ENCODE results near the gene SYNJ2.

Gene SYNJ2

DNA sequence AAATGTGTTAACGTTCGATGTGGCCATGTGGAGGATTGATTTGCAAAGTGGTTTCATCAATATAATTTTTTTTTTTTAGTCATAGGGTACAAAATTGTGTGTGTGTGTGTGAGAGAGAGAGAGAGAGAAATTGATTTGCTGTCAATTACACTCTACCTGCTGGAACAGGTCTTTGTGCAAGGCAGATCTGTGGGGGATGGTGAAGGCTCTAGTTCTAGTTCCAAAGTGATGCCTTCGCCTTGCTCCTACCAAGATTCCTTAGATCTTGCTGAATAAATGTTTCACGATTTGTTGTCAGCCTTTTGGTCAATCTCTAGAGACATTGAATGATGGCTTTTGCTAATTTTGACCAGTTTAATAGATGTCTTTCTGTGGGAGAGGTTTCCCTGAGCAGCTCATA, 121.6 kb downstream of the SYNJ2 start:
- TF ChIP-seq POLR2A (IDR thresholded peaks at IDR 0.05; ENCODE audit: extremely low read depth, insufficient read length): no peak
- no peak for DNase-seq (ENCODE audit: low read depth)
- no peak overlapping the region for H3K4me3 ChIP-seq (ENCODE audit: low read depth, low read length)

DNA sequence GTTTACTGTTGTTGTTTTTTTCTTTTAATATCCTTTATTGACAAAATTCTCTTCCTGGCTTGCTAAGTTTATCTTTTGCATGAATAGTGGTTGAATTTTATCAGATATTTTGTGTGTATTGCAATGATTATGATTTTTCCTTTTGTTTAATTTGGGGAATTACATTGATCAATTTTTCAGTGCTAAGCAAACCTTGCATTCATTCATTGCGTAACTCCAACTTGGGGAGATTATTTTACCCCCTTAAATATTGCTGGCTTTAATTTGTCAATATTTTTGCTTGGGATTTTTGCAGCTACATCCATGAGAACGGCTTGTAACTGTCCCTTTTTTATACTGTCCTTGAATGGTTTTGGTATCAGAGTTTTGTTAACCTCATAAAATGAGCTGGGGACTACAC, 123.0 kb downstream of the SYNJ2 start:
- TF ChIP-seq POLR2A (IDR thresholded peaks at IDR 0.05; ENCODE audit: extremely low read depth, insufficient read length): no peak
- TF ChIP-seq, protein P1, sequence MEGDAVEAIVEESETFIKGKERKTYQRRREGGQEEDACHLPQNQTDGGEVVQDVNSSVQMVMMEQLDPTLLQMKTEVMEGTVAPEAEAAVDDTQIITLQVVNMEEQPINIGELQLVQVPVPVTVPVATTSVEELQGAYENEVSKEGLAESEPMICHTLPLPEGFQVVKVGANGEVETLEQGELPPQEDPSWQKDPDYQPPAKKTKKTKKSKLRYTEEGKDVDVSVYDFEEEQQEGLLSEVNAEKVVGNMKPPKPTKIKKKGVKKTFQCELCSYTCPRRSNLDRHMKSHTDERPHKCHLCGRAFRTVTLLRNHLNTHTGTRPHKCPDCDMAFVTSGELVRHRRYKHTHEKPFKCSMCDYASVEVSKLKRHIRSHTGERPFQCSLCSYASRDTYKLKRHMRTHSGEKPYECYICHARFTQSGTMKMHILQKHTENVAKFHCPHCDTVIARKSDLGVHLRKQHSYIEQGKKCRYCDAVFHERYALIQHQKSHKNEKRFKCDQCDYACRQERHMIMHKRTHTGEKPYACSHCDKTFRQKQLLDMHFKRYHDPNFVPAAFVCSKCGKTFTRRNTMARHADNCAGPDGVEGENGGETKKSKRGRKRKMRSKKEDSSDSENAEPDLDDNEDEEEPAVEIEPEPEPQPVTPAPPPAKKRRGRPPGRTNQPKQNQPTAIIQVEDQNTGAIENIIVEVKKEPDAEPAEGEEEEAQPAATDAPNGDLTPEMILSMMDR (IDR thresholded peaks at IDR 0.05; ENCODE audit: low read depth, low read length): no peak
- no peak for TF ChIP-seq MYC (IDR thresholded peaks at IDR 0.05; ENCODE audit: low read depth, low read length)
- TF ChIP-seq, protein P2, sequence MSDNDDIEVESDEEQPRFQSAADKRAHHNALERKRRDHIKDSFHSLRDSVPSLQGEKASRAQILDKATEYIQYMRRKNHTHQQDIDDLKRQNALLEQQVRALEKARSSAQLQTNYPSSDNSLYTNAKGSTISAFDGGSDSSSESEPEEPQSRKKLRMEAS (IDR thresholded peaks at IDR 0.05; ENCODE audit: low read depth, low read length): no peak
- DNase-seq (ENCODE audit: low read depth): no peak
- H3K4me3 ChIP-seq (ENCODE audit: low read depth, low read length): no peak overlapping the region

DNA sequence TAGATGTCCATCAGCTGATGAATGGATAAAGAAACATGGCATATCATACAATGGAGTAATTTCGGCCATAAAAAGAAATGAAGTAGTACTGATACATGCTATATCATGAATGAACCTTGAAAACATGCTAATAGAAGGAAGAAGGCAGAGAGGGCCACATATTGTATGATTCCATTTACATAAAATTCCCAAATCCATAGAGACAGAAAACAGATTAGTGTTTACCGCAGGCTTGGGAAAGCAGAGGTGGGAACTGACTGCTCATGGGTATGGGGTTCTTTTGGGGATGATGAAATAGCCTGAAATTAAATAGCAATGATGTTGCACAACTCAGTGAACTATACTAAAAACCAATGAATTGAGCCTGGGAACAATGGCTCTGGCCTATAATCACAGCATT, 128.1 kb downstream of the SYNJ2 start:
- peak; percentile 25 for DNase-seq (ENCODE audit: low read depth)
- no peak for TF ChIP-seq POLR2A (IDR thresholded peaks at IDR 0.05; ENCODE audit: extremely low read depth, insufficient read length)
- TF ChIP-seq, protein P2 (IDR thresholded peaks at IDR 0.05; ENCODE audit: low read depth, low read length): no peak
- TF ChIP-seq, protein P1 (IDR thresholded peaks at IDR 0.05; ENCODE audit: low read depth, low read length): no peak
- no peak for TF ChIP-seq MYC (IDR thresholded peaks at IDR 0.05; ENCODE audit: low read depth, low read length)

DNA sequence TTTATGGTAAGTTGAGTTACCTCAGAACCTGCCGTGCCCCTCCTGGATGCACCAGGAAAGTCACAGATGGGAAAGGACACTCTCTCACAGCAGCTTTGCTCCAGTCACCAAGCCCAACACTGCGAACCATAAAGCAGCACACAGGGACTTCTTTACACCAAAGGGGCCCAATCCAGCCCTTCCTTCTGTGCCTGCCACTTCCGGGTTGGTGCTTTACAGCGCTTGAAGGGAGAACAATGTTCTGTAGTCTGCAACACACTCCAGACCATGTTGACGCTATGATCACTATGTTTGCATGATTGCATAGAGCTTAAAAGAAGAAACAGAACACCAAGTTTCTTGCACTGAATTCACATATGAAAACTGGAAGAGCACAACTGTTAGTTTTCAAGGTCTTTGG, 129.3 kb downstream of the SYNJ2 start:
- H3K4me3 ChIP-seq (ENCODE audit: low read depth, low read length): no peak overlapping the region
- no peak for TF ChIP-seq POLR2A (IDR thresholded peaks at IDR 0.05; ENCODE audit: extremely low read depth, insufficient read length)
- TF ChIP-seq MYC (IDR thresholded peaks at IDR 0.05; ENCODE audit: low read depth, low read length): no peak
- TF ChIP-seq, protein P1 (IDR thresholded peaks at IDR 0.05; ENCODE audit: low read depth, low read length): no peak
- TF ChIP-seq, protein P2 (IDR thresholded peaks at IDR 0.05; ENCODE audit: low read depth, low read length): no peak
- no peak for DNase-seq (ENCODE audit: low read depth)

More for the DNA sequence above, 128.1 kb downstream of the SYNJ2 start:
- no peak overlapping the region for H3K4me3 ChIP-seq (ENCODE audit: low read depth, low read length)

DNA sequence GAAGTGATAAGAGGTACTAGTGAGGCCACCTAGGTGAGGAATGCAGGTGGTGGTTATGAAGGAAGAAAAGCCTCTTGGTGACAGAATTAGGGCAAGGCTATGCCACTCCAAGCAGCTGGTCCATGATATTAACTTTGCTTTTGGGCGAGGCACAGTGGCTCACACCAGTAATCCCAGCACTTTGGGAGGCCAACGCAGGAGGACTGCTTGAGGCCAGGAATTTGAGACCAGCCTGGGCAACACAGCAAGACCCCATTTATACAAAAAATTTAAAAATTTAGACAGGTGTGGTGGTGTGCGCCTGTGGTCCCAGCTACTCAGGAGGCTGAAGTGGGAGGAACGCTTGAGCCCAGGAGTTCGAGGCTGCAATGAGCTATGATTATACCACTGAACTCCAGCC, 130.3 kb downstream of the SYNJ2 start:
- H3K4me3 ChIP-seq (ENCODE audit: low read depth, low read length): no peak overlapping the region
- no peak for DNase-seq (ENCODE audit: low read depth)
- TF ChIP-seq POLR2A (IDR thresholded peaks at IDR 0.05; ENCODE audit: extremely low read depth, insufficient read length) (no peak), MYC (IDR thresholded peaks at IDR 0.05; ENCODE audit: low read depth, low read length) (no peak)
- TF ChIP-seq, protein P1 (IDR thresholded peaks at IDR 0.05; ENCODE audit: low read depth, low read length): no peak
- TF ChIP-seq, protein P2 (IDR thresholded peaks at IDR 0.05; ENCODE audit: low read depth, low read length): no peak

DNA sequence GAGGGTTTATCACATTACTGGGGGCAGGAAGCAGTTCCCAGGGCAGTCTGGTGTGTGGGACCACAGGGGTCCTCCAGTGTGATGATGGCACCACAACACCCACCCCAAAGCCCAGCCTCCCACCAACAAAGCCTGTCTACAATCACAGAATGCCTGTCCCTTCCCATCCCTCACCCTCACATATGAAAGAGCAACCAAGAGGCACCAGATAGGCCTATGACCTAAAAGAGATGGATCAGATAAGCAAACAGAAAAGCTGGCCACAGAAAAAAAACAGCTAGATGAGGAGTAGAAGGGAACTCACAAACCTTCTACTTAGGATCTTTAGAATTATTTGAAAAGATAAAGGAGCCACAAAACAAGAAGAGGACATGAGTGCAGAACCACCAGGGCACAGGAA, 132.1 kb downstream of the SYNJ2 start:
- H3K4me3 ChIP-seq (ENCODE audit: low read depth, low read length): no peak overlapping the region
- TF ChIP-seq, protein P2 (IDR thresholded peaks at IDR 0.05; ENCODE audit: low read depth, low read length): no peak
- TF ChIP-seq POLR2A (IDR thresholded peaks at IDR 0.05; ENCODE audit: extremely low read depth, insufficient read length) (no peak), MYC (IDR thresholded peaks at IDR 0.05; ENCODE audit: low read depth, low read length) (no peak)
- TF ChIP-seq, protein P1 (IDR thresholded peaks at IDR 0.05; ENCODE audit: low read depth, low read length): no peak
- no peak for DNase-seq (ENCODE audit: low read depth)

Data from NB4 (cell line).